SU-DHL-6 (cell line): ENCODE data around the gene GPR85.
"Not testable (repeated sequence)": the region's sequence is repeated elsewhere in the genome, so short reads cannot be mapped to it uniquely, and the experiment has no call there.

Source experiments
- EZH2phosphoT487 ChIP-seq: fragments of 200-600 bp; sonication (generic), shearing (Covaris generic); conservative IDR thresholded peaks from 2 replicates; pipeline ENCODE4 v1.6.1; 2018; ENCODE audit warnings: mild to moderate bottlenecking, antibody characterized with exemption, low read length, moderate library complexity, mixed read lengths
- TF ChIP-seq, protein P1 (sequence below): fragments of 200-600 bp; sonication (generic); IDR thresholded peaks from one replicate; pipeline ENCODE4 v1.5.1; 2017; ENCODE audit warnings: antibody characterized with exemption, mild to moderate bottlenecking, low read length, moderate library complexity; ENCODE audit not compliant: insufficient read depth, poor library complexity, severe bottlenecking

DNA sequence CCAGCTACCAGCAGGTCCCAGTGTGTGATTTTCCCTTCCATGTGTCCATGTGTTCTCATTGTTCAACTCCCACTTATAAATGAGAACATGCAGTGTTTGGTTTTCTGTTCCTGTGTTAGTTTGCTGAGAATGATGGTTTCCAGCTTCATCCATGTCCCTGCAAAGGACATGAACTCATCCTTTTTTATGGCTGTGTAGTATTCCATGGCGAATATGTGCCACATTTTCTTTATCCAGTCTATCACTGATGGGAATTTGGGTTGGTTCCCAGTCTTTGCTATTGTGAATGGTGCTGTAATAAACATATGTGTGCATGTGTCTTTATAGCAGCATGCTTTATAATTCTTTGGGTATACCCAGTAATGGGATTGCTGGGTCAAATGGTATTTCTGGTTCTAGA, 37.4 kb downstream of the GPR85 start:
- TF ChIP-seq EZH2phosphoT487: not testable (repeated sequence)
- TF ChIP-seq, protein P1, sequence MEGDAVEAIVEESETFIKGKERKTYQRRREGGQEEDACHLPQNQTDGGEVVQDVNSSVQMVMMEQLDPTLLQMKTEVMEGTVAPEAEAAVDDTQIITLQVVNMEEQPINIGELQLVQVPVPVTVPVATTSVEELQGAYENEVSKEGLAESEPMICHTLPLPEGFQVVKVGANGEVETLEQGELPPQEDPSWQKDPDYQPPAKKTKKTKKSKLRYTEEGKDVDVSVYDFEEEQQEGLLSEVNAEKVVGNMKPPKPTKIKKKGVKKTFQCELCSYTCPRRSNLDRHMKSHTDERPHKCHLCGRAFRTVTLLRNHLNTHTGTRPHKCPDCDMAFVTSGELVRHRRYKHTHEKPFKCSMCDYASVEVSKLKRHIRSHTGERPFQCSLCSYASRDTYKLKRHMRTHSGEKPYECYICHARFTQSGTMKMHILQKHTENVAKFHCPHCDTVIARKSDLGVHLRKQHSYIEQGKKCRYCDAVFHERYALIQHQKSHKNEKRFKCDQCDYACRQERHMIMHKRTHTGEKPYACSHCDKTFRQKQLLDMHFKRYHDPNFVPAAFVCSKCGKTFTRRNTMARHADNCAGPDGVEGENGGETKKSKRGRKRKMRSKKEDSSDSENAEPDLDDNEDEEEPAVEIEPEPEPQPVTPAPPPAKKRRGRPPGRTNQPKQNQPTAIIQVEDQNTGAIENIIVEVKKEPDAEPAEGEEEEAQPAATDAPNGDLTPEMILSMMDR: not testable (repeated sequence)
